Measurements from ENCODE around the gene TMED8. TPM values are rescaled to one million over a fixed set of nuclear protein-coding genes. Genes with fewer than 3 reads are reported as not detected.

Gene TMED8
- total RNA-seq, 1 experiment from 2014 or later, result 10.4 TPM

- no peak for DNase-seq
- CTCF ChIA-PET, result interaction anchor here (1.1 to 1.5 kb wide), 2 partner anchors 9 to 14 kb away, joined by 4 to 12 read pairs; partner anchors contain the start of genes GSTZ1 and POMT2
- H3K27me3 Mint-ChIP-seq (ENCODE audit: unreplicated experiment), result no peaks in the 10 kb centered on the region
- peaks cover 36% of the 10 kb centered on the region for H3K4me1 Mint-ChIP-seq (ENCODE audit: low read depth, unreplicated experiment)
- intact Hi-C loops (cut with micrococcal nuclease; ENCODE audit: unreplicated experiment), result no loop called here
- no peak overlapping the region for H3K27ac Mint-ChIP-seq (ENCODE audit: unreplicated experiment)
- no peaks in the 10 kb centered on the region for H3K9me3 Mint-ChIP-seq (ENCODE audit: low read depth, unreplicated experiment)
- H3K36me3 Mint-ChIP-seq (ENCODE audit: insufficient read depth, unreplicated experiment), result peaks cover 6% of the 10 kb centered on the region
- no peak for TF ChIP-seq CTCF (IDR thresholded peaks at IDR 0.05; ENCODE audit: unreplicated experiment)
- no TSS peak for BruUV-seq (replicated peaks)
- no peak overlapping the region for H3K4me3 Mint-ChIP-seq (ENCODE audit: low read depth, unreplicated experiment)
These were observed 69.9 kb downstream of the TMED8 start for GRCh38 chr14:77306851-77307496.

DNA sequence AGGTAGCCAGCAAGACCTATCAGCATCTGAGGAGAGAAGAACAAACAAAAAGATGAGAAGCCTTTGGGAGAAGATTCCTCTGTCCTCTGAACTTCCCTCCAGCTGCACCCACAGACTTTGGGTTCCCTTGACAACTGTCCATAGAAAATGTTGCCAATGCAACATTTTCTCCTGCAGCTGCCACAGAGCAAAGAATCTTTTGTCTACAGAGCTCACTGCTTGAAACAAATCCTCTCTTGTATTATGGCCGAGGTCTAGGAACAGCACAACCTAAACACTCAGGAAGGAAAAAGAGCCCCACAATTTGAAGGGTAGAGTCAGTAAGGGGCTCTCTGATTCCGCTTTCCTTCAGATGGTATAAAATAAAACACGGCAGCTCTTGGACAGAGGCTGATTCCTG lies 70.5 kb downstream of the TMED8 start:
- H3K27me3 Mint-ChIP-seq (ENCODE audit: unreplicated experiment), result no peaks in the 10 kb centered on the region
- intact Hi-C loops (cut with micrococcal nuclease; ENCODE audit: unreplicated experiment), result no loop called here
- peaks cover 6% of the 10 kb centered on the region for H3K36me3 Mint-ChIP-seq (ENCODE audit: insufficient read depth, unreplicated experiment)
- TF ChIP-seq CTCF (IDR thresholded peaks at IDR 0.05; ENCODE audit: unreplicated experiment), result no peak
- no peak for DNase-seq
- CTCF ChIA-PET, result interaction anchor here (1.1 to 1.5 kb wide), 2 partner anchors 9 to 14 kb away, joined by 4 to 12 read pairs; partner anchors contain the start of genes GSTZ1 and POMT2
- H3K9me3 Mint-ChIP-seq (ENCODE audit: low read depth, unreplicated experiment), result no peaks in the 10 kb centered on the region
- H3K4me1 Mint-ChIP-seq (ENCODE audit: low read depth, unreplicated experiment), result peaks cover 36% of the 10 kb centered on the region
- no peak overlapping the region for H3K4me3 Mint-ChIP-seq (ENCODE audit: low read depth, unreplicated experiment)
- BruUV-seq (replicated peaks), result no TSS peak
- H3K27ac Mint-ChIP-seq (ENCODE audit: unreplicated experiment), result no peak overlapping the region

- no peaks in the 10 kb centered on the region for H3K9me3 Mint-ChIP-seq (ENCODE audit: low read depth, unreplicated experiment)
These were observed 71.2 kb downstream of the TMED8 start for GRCh38 chr14:77305696-77306095.

More at GRCh38 chr14:77305696-77306095, 71.2 kb downstream of the TMED8 start:
- Mint-ChIP-seq H3K27me3 (ENCODE audit: unreplicated experiment) (no peaks in the 10 kb centered on the region), H3K4me3 (ENCODE audit: low read depth, unreplicated experiment) (no peak overlapping the region), H3K27ac (ENCODE audit: unreplicated experiment) (no peak overlapping the region), H3K4me1 (ENCODE audit: low read depth, unreplicated experiment) (peaks cover 36% of the 10 kb centered on the region), H3K36me3 (ENCODE audit: insufficient read depth, unreplicated experiment) (peaks cover 6% of the 10 kb centered on the region)
- DNase-seq, result no peak
- no peak for TF ChIP-seq CTCF (IDR thresholded peaks at IDR 0.05; ENCODE audit: unreplicated experiment)
- BruUV-seq (replicated peaks), result no TSS peak
- CTCF ChIA-PET, result interaction anchor here (0.6 kb wide), 1 partner anchor 15 kb away, joined by 10 read pairs; the partner anchor contains the start of genes GSTZ1 and POMT2
- intact Hi-C loops (cut with micrococcal nuclease; ENCODE audit: unreplicated experiment), result no loop called here
